DND-41 (cell line): ENCODE results near the gene TTYH1.

ENCODE experiments used
- ATAC-seq: fragments of 200-7000 bp; cut with Tn5 transposase; 3 replicates; pipeline ENCODE4 v1.9.1; 2021; ENCODE audit warnings: low read depth; ENCODE audit not compliant: insufficient read depth
- DNase-seq: peaks from one replicate; pipeline ENCODE4 v3.0.0-alpha.2; 2020
- H2AFZ ChIP-seq: 2 replicates; pipeline ENCODE4 v1.6.0; 2012; ENCODE audit warnings: low read depth, low read length
- H3K27ac ChIP-seq: 2 replicates; pipeline ENCODE4 v1.5.1; 2012; ENCODE audit warnings: low read length, inconsistent platforms
- H3K27me3 ChIP-seq: fragments of 200-600 bp; sonication (generic); 2 replicates; pipeline ENCODE4 v1.6.0; 2012; ENCODE audit warnings: low read length, mild to moderate bottlenecking, inconsistent platforms; ENCODE audit not compliant: insufficient read depth, poor library complexity
- H3K36me3 ChIP-seq: 2 replicates; pipeline ENCODE4 v1.5.1; 2012; ENCODE audit warnings: low read length, inconsistent platforms; ENCODE audit not compliant: insufficient read depth
- H3K4me1 ChIP-seq: 2 replicates; pipeline ENCODE4 v1.5.1; 2012; ENCODE audit warnings: mild to moderate bottlenecking, low read length; ENCODE audit not compliant: insufficient read depth
- H3K4me2 ChIP-seq: 2 replicates; pipeline ENCODE4 v1.6.0; 2012; ENCODE audit warnings: mild to moderate bottlenecking, moderate library complexity, low read length, inconsistent platforms; ENCODE audit not compliant: insufficient read depth
- H3K4me3 ChIP-seq, 2 experiments: fragments of 200-600 bp in 1 of 2; shearing (Covaris generic) in 1 of 2; 2 replicates each; pipeline ENCODE4 v1.5.1; 2012 to 2016; ENCODE audit warnings: inconsistent platforms in 2 of 2, low read length in 2 of 2, mild to moderate bottlenecking in 2 of 2, low read depth in 1 of 2, moderate library complexity in 1 of 2
- H3K79me2 ChIP-seq: 2 replicates; pipeline ENCODE4 v1.6.0; 2012; ENCODE audit warnings: low read length, inconsistent platforms; ENCODE audit not compliant: insufficient read depth
- H3K9ac ChIP-seq: 2 replicates; pipeline ENCODE4 v1.6.0; 2012; ENCODE audit warnings: low read depth, mild to moderate bottlenecking, inconsistent platforms, low read length, moderate library complexity
- H3K9me3 ChIP-seq: 2 replicates; pipeline ENCODE4 v1.5.1; 2012; ENCODE audit warnings: low read length, moderate library complexity, mild to moderate bottlenecking, inconsistent platforms; ENCODE audit not compliant: insufficient read depth, severe bottlenecking
- H4K20me1 ChIP-seq: 2 replicates; pipeline ENCODE4 v1.6.0; 2012; ENCODE audit warnings: low read length; ENCODE audit not compliant: insufficient read depth
- EZH2 ChIP-seq: IDR thresholded peaks from 3 replicates; pipeline ENCODE4 v1.6.1; 2012; ENCODE audit warnings: borderline replicate concordance, low read depth, mild to moderate bottlenecking, moderate library complexity, low read length, inconsistent platforms; ENCODE audit not compliant: severe bottlenecking
- TF ChIP-seq, protein P1 (sequence below): IDR thresholded peaks from 2 replicates; pipeline ENCODE4 v1.5.1; 2012; ENCODE audit warnings: borderline replicate concordance, low read length, moderate library complexity, mild to moderate bottlenecking; ENCODE audit not compliant: poor library complexity, severe bottlenecking; ENCODE audit errors: extremely low read depth

The TTYH1 gene

DNA sequence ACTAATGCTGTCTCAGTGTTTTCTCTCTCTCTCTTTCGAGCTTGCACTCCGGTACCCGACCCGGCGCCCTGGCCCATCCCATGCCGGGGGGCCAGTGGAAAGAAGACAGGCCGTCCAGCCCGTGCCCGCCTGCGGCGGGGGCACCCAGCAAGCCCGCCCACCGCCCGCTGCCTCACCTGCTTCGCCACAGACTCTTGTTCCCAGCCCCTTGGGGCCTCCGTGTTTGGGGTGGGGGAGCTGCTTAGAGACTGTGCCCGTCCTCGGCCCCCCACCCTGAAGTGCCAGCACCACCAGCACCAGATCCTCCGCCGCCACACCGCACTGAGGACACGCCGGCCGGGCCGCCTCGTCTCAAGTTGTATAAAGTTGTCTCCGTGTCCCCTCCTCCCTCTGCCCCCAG, 45.9 kb downstream of the TTYH1 start:
- Histone ChIP-seq H3K4me3 (no peak overlapping the region), H3K79me2 (peaks cover 17% of the 10 kb centered on the region; the same call in 1 of the 2 replicates), H3K9me3 (no peaks in the 10 kb centered on the region), H3K36me3 (peaks cover 65% of the 10 kb centered on the region), H3K4me2 (no peak overlapping the region), H3K27me3 (no peaks in the 10 kb centered on the region), H3K9ac (no peak overlapping the region), H2AFZ (no peak overlapping the region), H4K20me1 (peaks cover 66% of the 10 kb centered on the region), H3K27ac (no peak overlapping the region), H3K4me1 (peaks cover 16% of the 10 kb centered on the region)
- ATAC-seq (no peak), DNase-seq (no peak)
- TF ChIP-seq, protein P1, sequence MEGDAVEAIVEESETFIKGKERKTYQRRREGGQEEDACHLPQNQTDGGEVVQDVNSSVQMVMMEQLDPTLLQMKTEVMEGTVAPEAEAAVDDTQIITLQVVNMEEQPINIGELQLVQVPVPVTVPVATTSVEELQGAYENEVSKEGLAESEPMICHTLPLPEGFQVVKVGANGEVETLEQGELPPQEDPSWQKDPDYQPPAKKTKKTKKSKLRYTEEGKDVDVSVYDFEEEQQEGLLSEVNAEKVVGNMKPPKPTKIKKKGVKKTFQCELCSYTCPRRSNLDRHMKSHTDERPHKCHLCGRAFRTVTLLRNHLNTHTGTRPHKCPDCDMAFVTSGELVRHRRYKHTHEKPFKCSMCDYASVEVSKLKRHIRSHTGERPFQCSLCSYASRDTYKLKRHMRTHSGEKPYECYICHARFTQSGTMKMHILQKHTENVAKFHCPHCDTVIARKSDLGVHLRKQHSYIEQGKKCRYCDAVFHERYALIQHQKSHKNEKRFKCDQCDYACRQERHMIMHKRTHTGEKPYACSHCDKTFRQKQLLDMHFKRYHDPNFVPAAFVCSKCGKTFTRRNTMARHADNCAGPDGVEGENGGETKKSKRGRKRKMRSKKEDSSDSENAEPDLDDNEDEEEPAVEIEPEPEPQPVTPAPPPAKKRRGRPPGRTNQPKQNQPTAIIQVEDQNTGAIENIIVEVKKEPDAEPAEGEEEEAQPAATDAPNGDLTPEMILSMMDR, result no peak
- TF ChIP-seq EZH2, result no peak

DNA sequence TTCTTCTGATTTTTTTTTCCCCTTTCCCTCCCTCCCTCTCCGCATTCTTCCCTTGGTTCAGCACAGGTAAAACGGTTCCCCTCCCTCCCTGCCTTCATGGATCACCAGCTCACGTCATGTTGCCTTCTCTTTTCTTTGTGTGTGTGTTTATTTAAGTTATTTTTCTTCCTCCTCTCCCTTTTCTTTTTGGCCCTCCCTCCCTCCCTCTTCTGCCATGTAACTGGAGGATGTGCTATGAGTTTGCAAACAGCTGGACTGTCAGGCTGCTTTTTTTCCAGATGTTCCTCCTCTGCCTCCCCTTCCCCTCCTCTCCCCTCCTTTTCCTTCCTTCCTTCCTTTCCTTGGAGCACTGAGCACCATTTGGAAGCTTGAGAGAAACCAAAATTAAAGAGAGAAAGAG, 46.3 kb downstream of the TTYH1 start:
- no peak for ATAC-seq
- peaks cover 61% of the 10 kb centered on the region for H3K36me3 ChIP-seq
- H3K27ac ChIP-seq, result no peak overlapping the region
- H2AFZ ChIP-seq, result no peak overlapping the region
- H3K79me2 ChIP-seq, result peaks cover 17% of the 10 kb centered on the region; the same call in 1 of the 2 replicates
- TF ChIP-seq EZH2, result no peak
- TF ChIP-seq, protein P1, result no peak
- H3K4me2 ChIP-seq, result no peak overlapping the region
- H3K9me3 ChIP-seq, result no peaks in the 10 kb centered on the region
- peaks cover 16% of the 10 kb centered on the region for H3K4me1 ChIP-seq
- H3K9ac ChIP-seq, result no peak overlapping the region
- no peak for DNase-seq
- no peak overlapping the region for H3K4me3 ChIP-seq
- H3K27me3 ChIP-seq, result no peaks in the 10 kb centered on the region
- H4K20me1 ChIP-seq, result peaks cover 62% of the 10 kb centered on the region

DNA sequence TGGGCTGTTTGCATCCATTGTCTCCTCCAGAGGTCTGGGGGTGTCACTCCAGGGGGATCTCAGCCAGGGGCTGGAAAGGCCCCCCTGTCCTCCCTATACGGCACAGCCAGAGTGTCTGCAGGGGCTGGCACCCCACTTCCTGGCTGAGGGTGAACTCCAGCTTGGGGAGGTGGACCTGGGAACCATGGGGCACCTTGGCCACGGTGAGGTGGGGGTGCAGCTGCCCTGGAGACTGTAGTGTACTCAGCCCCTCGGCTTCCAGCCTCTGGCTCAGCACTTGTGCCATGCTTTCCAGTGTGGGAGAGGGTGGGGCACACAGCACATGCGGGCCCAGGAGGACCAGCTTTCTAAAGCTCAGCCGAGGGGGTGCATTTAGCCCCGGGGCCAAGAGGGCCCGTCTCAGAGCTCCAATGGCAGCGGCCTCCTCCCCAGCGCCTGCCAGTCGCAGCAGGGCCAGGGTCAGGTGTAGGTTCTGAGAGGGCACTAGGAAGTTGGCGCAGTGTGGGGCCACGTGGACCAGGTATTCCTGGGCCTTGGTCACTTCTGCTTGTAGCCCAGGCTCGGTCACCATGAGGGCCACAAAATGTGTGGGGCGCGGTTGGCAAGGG, 46.9 kb downstream of the TTYH1 start:
- H3K9me3 ChIP-seq, result no peaks in the 10 kb centered on the region
- DNase-seq (no peak), ATAC-seq (peak; percentile 7; the same call in 1 of the 3 replicates)
- no peak overlapping the region for H3K27ac ChIP-seq
- no peak overlapping the region for H3K9ac ChIP-seq
- peaks cover 16% of the 10 kb centered on the region for H3K4me1 ChIP-seq
- H3K4me3 ChIP-seq, result no peak overlapping the region
- H4K20me1 ChIP-seq, result peaks cover 57% of the 10 kb centered on the region
- H2AFZ ChIP-seq, result no peak overlapping the region
- peaks cover 14% of the 10 kb centered on the region; the same call in 1 of the 2 replicates for H3K79me2 ChIP-seq
- H3K36me3 ChIP-seq, result peaks cover 55% of the 10 kb centered on the region
- no peaks in the 10 kb centered on the region for H3K27me3 ChIP-seq
- no peak overlapping the region for H3K4me2 ChIP-seq
- no peak for TF ChIP-seq EZH2
- TF ChIP-seq, protein P1, result no peak
